ENCODE data around the gene BNC2. TPM values are rescaled to one million over a fixed set of nuclear protein-coding genes. Genes with fewer than 3 reads are reported as not detected.

Gene BNC2
- total RNA-seq, 1 experiment from 2014 or later: 3.1 TPM

DNA sequence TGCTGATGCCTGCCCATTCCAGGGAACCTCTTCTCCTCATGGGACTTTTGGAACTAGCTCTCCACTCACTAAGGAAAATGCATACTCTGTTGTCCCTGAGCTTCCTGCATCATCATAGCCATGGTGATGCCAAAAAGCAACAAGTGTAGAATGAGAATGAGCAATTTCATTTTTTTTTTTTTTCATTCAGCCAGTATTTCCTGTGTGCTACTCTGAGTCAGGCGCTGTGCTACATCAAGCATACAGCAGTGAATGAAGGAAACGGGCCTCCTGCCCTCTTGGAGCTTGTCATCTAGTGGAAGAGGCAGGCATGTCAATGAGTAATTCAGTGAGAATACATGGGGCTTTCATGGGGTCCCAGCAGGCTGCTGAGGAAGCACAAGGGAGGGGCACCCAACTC is 483.1 kb downstream of the BNC2 start:
- no peak for DNase-seq (ENCODE audit: low spot score)
- in situ Hi-C loops (cut with HindIII; ENCODE audit: low sequenced_read_pairs): no loop called here

DNA sequence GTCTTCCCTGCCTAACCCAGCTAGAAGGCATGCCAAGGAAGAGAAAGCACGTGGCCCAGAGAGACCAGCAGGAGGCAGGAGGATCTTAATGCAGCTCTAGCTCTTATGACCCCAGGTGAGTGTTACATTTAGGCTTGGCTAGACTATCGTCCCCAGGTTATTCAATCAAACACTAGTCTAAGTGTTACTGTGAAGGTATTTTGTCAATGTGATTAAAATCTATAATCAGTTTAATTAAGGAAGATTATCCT is 483.7 kb downstream of the BNC2 start:
- in situ Hi-C loops (cut with HindIII; ENCODE audit: low sequenced_read_pairs): no loop called here
- DNase-seq (ENCODE audit: low spot score): no peak

DNA sequence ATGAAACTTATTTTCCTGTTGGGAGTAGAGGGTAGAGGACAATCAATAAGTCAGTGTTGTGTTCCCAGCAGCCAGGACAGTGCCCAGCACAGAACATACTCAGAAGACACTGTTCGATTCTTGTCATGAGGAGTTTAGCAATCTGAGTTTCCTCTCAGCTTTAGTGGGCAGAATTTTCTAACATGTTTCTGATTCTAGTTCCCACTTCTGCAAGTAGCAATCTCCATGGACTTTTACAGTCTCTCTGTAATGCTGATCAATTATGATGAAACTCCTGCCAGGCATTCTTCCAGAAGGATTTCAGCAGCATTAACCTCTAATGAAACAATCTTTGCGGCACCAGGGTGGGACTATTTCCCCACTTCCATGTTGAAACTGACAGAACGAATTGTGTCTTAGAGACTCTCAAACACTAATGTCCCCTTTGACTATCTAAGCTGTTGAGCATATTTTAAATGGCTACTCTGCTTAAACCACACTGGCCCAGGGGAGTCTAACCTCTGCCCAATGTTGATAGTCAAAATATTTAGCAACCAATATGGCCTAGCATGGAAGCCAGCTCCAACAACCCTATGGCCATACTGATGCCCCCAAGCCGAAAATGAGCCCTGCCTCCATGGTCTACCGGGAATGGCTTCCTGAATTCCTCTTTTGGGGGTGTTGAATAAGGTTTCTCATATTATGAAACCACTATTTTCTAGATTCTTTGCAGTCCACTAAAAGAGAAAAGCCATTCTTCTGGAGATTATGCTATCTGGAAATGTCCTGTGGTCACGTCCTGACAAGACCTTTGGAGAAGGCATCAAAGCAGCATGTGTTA is 484.3 kb downstream of the BNC2 start:
- in situ Hi-C loops (cut with HindIII; ENCODE audit: low sequenced_read_pairs): no loop called here
- DNase-seq (ENCODE audit: low spot score): no peak

DNA sequence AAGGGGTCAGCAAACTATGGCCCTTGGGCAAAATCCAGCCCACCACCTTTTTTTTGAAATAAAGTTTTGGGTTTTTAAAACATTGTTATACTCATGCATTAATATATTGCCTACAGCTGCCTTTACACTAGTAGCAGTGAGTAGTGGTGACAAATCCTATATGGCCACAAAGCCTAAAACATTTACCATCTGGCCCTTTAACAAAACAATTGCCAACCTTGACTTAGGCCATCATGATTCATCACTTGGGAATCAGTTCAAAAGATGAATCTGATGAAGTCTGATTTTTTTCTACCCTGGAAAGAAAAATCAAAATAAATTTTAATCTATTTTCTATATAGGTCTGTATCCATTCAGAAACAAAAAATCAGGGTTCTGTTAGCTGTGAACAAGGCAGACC is 484.9 kb downstream of the BNC2 start:
- in situ Hi-C loops (cut with HindIII; ENCODE audit: low sequenced_read_pairs): no loop called here

DNA sequence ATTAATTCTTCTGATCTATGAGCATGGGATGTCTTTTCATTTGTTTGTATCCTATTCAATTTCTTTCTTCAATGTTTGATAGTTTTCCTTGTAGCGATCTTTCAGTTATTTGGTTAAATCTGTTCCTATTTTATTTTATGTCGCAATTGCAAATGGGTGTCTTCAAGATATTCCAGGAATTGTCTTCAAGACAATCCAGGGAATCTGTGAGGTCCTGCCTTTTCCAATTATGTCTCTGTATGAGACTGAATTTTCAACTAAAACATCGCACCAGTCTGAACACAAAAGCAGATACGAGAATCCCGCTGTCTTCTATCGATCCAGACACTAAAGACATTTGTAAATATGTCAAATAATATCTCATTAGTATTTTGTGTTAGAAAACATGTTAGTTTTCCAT is 485.5 kb downstream of the BNC2 start:
- no peak for DNase-seq (ENCODE audit: low spot score)
- in situ Hi-C loops (cut with HindIII; ENCODE audit: low sequenced_read_pairs): no loop called here

More for the DNA sequence above, 484.9 kb downstream of the BNC2 start:
- DNase-seq (ENCODE audit: low spot score): no peak

DNA sequence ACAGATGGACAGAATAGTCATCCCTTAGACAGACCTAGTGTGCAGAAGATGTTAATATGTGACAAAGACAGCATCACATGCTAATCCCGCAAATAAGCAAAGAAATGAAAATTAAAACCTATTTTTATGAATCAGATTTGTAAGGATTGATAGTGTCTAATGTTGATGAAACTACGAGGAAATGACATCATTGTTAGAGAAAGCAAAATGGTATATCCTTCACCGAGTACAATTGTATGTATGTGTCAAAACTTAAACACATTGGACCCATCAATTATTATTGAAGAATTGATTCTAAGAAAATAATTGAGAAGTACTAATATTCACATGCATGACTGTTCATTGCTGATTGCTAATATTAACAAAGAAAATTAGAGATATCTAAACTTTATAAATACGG is 493.2 kb downstream of the BNC2 start:
- in situ Hi-C loops (cut with HindIII; ENCODE audit: low sequenced_read_pairs): no loop called here
- no peak for DNase-seq (ENCODE audit: low spot score)

DNA sequence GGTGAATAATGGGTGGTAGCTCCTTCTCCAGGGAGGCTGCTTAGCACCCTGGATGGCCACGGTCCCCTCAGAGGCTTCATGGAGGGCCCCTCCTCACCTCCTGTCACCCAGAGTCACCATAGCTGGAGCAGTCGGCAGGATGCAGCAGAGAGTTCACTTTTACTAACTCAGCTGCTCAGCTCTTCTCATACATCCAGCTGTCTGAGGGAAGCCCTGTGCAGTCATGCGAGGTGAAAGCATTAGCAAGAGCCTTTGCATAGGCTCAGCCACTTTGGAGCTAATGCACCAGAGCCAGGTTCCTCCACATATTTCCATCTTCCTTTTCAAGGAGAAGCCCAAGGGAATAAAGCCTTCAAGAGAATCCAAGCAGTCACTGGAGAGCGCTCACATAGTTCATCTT is 499.2 kb downstream of the BNC2 start:
- DNase-seq (ENCODE audit: low spot score): no peak
- in situ Hi-C loops (cut with HindIII; ENCODE audit: low sequenced_read_pairs): no loop called here

DNA sequence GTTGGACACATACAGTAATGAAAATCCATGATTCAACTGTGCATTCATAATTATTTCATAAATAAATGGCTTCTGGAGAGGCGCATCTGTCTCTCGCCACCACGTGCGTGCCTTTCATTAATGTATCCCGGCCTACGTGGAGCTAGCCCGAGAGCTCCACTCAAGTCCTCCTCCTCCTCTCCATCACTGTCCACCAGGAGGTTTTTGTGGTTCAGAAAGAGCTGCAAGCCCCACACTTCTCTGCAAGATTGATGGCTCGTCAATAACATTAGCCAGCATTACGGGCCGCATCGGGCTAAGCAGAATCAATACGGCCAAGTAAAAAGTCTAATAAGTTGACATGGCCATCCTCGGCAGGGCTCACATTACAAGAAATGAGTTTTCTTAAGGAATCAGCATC is 499.8 kb downstream of the BNC2 start:
- DNase-seq (ENCODE audit: low spot score): no peak
- in situ Hi-C loops (cut with HindIII; ENCODE audit: low sequenced_read_pairs): no loop called here

DNA sequence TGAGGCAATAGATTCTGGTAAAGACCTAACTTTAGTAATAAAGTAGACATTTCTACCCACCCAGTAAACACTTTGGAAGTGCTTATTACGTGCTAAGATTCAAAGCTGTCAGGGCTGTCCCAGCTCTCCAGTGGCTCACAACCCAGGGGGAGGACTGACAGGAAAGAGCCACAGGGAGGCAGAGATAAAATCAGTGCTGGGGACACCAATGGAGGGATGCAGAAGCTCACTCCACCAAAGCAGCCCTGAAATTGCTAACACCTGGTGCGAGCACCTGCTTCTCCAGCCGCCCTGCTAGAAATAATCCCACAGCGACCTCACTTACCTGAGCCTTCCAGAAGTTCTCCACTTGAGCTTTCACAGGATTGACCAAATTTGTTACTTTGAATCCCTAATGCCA is 501.0 kb downstream of the BNC2 start:
- DNase-seq (ENCODE audit: low spot score): no peak
- in situ Hi-C loops (cut with HindIII; ENCODE audit: low sequenced_read_pairs): no loop called here

DNA sequence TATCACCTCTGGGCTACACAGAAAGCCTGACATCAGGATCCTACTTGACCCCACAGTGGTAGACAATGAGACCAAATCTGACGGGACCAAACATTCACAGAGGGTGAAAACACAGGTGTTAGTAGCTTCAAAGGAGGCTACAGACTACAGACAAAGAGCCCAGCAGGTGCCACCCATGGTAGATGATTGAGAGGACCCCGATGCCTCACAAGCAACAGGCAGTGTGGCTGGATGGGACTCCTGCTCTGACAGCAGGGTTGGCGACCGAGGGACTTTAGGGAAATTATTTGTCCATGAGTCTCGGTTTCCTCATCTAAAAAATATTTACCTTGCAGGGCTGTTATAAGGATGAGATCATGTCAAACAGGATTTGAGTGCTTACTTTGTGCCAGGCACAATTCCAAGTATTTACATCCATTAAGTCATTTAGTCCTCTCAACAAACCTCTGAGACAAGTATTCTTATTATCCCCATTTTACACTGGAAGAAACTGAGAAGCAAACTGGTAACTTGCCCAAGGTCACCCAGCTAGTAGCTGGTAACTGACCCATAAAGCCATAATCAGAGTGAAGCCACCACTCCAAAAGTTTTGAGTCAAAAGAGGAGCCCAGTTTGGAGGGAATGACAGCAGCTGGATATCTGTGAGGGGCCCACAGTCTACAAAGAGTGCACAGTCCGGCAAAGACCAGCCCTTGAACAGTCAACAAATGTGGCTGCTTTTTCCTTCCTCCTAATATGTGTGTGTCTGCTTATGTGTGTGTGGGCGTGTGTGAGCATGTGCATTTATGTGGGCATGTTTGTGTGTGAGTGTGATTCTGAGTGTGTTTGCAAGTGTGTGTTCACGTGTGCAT is 502.0 kb downstream of the BNC2 start:
- DNase-seq (ENCODE audit: low spot score): no peak
- in situ Hi-C loops (cut with HindIII; ENCODE audit: low sequenced_read_pairs): no loop called here

DNA sequence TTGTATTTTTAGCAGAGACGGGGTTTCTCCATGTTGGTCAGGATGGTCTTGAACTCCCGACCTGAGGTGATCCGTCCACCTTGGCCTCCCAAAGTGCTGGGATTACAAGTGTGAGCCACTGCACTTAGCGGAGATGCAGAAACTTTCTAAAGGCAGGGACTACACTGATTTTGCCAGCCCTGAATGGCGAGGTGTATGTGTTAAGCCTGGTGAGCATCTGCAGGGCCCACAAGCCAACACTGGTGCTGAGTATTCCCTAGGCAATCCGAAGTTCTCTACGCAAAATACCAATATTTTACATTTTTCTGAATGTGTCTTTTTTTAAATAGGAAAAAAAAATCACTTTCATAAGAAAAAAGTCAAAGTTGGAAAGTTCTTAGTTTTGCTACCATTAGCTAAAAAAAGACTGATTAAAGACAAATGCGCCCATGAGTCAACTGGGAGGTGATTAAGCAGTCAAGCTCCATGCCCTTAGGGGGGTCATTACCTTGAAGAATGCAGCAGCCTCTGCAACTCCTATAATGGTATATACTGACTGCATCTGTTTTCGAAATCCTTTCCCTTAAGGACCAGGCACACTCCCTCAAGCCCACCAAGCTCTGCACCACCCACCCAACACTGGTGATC is 502.8 kb downstream of the BNC2 start:
- no peak for DNase-seq (ENCODE audit: low spot score)
- in situ Hi-C loops (cut with HindIII; ENCODE audit: low sequenced_read_pairs): no loop called here

DNA sequence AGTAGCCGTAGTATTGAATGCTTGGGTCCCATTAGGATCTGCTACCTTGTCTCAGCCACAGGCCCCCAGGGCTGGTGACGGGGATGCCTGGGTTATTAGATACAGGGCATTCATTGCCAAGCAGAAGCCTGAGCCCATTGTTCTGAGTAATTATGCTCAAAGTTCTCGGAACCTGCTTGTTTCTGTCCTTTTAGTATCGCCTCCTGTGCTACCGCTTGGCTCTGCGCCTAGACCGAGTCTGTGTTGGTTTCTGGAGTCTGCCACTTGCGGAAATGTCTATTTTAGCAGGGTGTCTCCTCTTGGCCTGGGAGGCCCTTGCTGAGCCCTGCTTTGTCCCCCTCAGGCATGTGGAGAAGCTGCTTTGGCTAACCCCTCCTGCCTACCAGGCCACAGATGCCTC is 506.1 kb downstream of the BNC2 start:
- DNase-seq (ENCODE audit: low spot score): no peak
- in situ Hi-C loops (cut with HindIII; ENCODE audit: low sequenced_read_pairs): no loop called here

DNA sequence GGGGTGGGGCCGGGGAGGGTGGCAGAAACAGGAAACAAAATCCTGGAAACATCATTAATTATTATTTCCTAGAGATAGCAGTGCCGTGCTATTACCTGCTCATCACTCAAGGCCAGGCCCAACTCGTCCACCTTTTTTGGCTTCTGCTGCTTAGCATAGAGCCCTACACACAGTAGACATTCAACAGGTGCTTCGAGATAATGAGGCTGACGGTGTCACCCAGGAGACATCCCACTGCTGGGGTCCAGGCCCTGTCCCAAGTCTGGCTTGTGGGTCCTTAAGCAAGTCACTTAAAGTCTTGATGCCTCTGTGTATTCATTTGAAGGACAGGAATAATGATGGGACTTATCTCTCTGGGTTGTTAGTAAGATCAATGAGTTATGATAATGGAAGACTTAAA is 506.6 kb downstream of the BNC2 start:
- no peak for DNase-seq (ENCODE audit: low spot score)
- in situ Hi-C loops (cut with HindIII; ENCODE audit: low sequenced_read_pairs): no loop called here

DNA sequence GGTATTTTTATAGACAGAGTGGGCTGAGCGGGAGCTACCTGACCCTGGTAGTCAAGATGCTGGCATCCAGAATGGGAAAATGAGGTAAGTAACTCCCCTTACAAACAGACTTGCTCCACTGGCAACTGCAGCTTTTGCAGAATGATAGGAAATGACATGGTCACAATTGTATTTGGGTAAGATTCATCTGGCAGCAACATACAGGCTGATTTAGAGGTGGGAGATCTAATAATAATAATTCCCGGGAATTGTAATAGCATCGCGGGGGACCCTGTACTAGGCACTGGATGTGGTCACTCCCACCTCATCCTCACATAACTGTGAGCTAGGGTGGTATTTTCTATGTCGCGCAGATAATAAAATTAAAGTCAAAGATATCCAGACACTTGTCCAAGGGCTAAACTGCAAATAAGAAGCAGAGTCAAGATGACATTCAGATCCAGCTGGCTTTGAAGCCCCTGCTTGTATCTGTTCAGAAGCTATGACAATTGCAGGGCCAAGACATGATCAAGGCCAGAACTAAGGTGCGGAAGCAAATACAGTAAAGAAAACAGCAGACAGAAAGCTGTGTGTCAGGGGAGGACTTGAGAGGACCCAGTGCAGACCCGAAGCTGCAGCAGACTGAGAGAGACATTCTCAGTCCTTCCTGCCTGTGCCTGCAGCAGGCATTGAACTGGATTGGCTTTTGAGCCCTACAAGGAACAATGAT is 507.2 kb downstream of the BNC2 start:
- DNase-seq (ENCODE audit: low spot score): no peak
- in situ Hi-C loops (cut with HindIII; ENCODE audit: low sequenced_read_pairs): no loop called here

DNA sequence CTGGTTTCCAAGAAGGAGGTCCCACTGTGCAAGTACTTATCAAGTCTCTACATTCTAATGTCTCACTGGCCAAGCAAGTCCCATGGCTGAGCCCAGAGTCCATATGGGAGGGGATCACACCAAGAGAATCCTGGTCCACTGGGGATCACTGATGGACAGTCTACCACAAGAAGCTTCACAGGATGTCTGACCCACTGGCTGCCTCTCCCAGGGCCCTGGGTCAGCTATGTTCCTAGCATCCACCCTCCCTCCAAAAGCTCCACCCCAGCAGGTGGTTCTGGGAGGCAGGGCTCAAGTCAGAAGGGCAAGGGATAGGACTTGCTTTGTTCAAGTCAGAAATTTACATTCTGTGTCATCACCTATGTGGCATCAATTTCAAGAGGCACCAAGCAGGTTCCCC is 508.5 kb downstream of the BNC2 start:
- DNase-seq (ENCODE audit: low spot score): no peak
- in situ Hi-C loops (cut with HindIII; ENCODE audit: low sequenced_read_pairs): no loop called here

DNA sequence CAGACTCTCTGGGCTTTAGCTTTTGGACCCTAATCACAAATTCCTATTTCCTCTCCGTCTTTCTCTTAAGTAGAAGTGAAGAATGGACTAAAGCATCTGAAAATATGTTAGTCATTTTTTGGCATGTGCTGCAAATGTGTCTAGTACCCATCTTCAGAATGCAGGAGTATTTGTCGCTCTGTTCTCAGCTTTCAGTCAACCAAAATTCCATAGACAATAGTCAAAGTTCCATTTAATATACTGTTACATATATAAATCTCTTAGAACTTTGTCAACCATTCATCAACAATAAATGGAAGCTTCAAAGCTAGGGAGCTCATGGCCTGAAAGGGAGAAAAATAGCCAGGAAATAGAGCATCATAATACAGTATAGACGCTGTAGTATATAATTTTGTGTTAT is 509.4 kb downstream of the BNC2 start:
- no peak for DNase-seq (ENCODE audit: low spot score)
- in situ Hi-C loops (cut with HindIII; ENCODE audit: low sequenced_read_pairs): no loop called here

DNA sequence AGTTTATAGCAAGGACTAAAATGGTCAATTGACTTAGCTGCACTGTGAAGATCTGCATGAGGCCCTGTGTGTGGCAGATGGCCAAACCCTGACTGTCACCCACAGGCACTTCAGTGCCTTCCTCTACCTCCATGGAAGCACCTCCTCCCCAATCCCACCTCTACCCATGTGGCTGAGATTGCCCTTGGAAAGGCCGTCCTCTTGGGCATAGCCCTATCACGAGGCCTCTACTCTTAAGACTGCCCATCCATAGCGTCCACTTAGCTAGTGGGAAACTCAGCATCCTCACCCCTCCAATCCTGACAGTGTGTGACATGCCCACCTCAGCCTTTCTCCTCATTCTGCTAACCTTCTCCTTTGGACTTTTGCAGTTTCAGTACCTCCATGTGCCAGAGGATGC is 510.2 kb downstream of the BNC2 start:
- no peak for DNase-seq (ENCODE audit: low spot score)
- in situ Hi-C loops (cut with HindIII; ENCODE audit: low sequenced_read_pairs): no loop called here

Measured in G401 (cell line).